Esophagus squamous epithelium (tissue), 4 donors: ENCODE measurements around the gene ACACA.

Experiments
- POLR2A ChIP-seq, 4 donors: fragments of 450-650 bp; IDR thresholded peaks; one replicate each; pipeline ENCODE4 v1.6.1; 2017; ENCODE audit warnings: antibody characterized with exemption in 4 of 4, mild to moderate bottlenecking in 4 of 4, moderate library complexity in 3 of 4
- TF ChIP-seq, protein P1 (sequence below), 6 experiments: fragments of 450-650 bp in 4 of 6; fragments of 200-600 bp in 2 of 6; sonication (generic) in 2 of 6; IDR thresholded peaks; one replicate each; pipeline ENCODE4 v1.5.1; 2016 to 2019; ENCODE audit warnings: antibody characterized with exemption in 6 of 6, mild to moderate bottlenecking in 4 of 6, moderate library complexity in 4 of 6

- TF ChIP-seq POLR2A (IDR thresholded peaks at IDR 0.05) = no peak
- TF ChIP-seq, protein P1, sequence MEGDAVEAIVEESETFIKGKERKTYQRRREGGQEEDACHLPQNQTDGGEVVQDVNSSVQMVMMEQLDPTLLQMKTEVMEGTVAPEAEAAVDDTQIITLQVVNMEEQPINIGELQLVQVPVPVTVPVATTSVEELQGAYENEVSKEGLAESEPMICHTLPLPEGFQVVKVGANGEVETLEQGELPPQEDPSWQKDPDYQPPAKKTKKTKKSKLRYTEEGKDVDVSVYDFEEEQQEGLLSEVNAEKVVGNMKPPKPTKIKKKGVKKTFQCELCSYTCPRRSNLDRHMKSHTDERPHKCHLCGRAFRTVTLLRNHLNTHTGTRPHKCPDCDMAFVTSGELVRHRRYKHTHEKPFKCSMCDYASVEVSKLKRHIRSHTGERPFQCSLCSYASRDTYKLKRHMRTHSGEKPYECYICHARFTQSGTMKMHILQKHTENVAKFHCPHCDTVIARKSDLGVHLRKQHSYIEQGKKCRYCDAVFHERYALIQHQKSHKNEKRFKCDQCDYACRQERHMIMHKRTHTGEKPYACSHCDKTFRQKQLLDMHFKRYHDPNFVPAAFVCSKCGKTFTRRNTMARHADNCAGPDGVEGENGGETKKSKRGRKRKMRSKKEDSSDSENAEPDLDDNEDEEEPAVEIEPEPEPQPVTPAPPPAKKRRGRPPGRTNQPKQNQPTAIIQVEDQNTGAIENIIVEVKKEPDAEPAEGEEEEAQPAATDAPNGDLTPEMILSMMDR (IDR thresholded peaks at IDR 0.05) = no peak
Measured at GRCh38 chr17:37068266-37068665, 338.4 kb downstream of the ACACA start.
